Smooth muscle cell (in vitro differentiated cells): Measurements from ENCODE around the gene UNC79. TPM values are rescaled to one million over a fixed set of nuclear protein-coding genes. Genes with fewer than 3 reads are reported as not detected.

Source experiments
- DNase-seq: peaks from one replicate; lab custom pipeline; 2025; ENCODE audit not compliant: unreplicated experiment; lab: John Stamatoyannopoulos, UW
- H2AFZ ChIP-seq: fragments of 200-600 bp; sonication (generic); 2 replicates; pipeline ENCODE4 v1.6.0; 2016; ENCODE audit warnings: antibody characterized with exemption, low read depth, mild to moderate bottlenecking
- H3F3A ChIP-seq: fragments of 200-600 bp; sonication (generic); 2 replicates; pipeline ENCODE4 v1.6.0; 2017; ENCODE audit warnings: antibody characterized with exemption, low read depth
- H3K27ac ChIP-seq: fragments of 200-600 bp; sonication (generic); 2 replicates; pipeline ENCODE4 v1.5.1; 2016; ENCODE audit warnings: low read depth, mild to moderate bottlenecking
- H3K27me3 ChIP-seq: fragments of 200-600 bp; sonication (generic); 2 replicates; pipeline ENCODE4 v1.6.1; 2016; ENCODE audit warnings: low read depth, mild to moderate bottlenecking
- H3K36me3 ChIP-seq: fragments of 200-600 bp; sonication (generic); 2 replicates; pipeline ENCODE4 v1.5.1; 2016; ENCODE audit warnings: low read depth
- H3K4me1 ChIP-seq: fragments of 200-600 bp; sonication (generic); 2 replicates; pipeline ENCODE4 v1.5.1; 2016; ENCODE audit warnings: low read depth
- H3K4me2 ChIP-seq: fragments of 200-600 bp; sonication (generic); 2 replicates; pipeline ENCODE4 v1.6.0; 2016; ENCODE audit warnings: mild to moderate bottlenecking
- H3K4me3 ChIP-seq: fragments of 200-600 bp; sonication (generic); 2 replicates; pipeline ENCODE4 v1.5.1; 2016; ENCODE audit warnings: mild to moderate bottlenecking
- H3K79me2 ChIP-seq: fragments of 200-600 bp; sonication (generic); 2 replicates; pipeline ENCODE4 v1.6.0; 2016; ENCODE audit warnings: low read depth, mild to moderate bottlenecking
- H3K9ac ChIP-seq: fragments of 200-600 bp; sonication (generic); 2 replicates; pipeline ENCODE4 v1.6.0; 2016; ENCODE audit warnings: low read depth
- H3K9me3 ChIP-seq: fragments of 200-600 bp; sonication (generic); replicated peaks from 2 replicates; pipeline ENCODE4 v1.5.1; 2016; ENCODE audit warnings: low read depth
- H4K20me1 ChIP-seq: fragments of 200-600 bp; sonication (generic); 2 replicates; pipeline ENCODE4 v1.6.0; 2016; ENCODE audit warnings: low read depth
- CTCF ChIP-seq: fragments of 200-600 bp; sonication (generic); IDR thresholded peaks from 2 replicates; pipeline ENCODE4 v1.5.1; 2017; ENCODE audit warnings: borderline replicate concordance, mild to moderate bottlenecking, antibody characterized with exemption; ENCODE audit not compliant: insufficient read depth, poor library complexity, severe bottlenecking
- WGBS: methylation state at CpG from one replicate; pipeline ENCODE4 v1.1.7; 2016; ENCODE audit warnings: low lambda C conversion rate; 5-methylcytosine and 5-hydroxymethylcytosine counted together
- polyA plus RNA-seq: library from polyadenylated mRNA; unstranded; fragments of >200 nt; fragmentation: Nextera tagmentation; extraction: Ambion mirVana; gene quantifications from 2 replicates; pipeline ENCODE4 v1.2.1, GENCODE V29; 2016
- total RNA-seq: library from RNA; depleted of rRNA; stranded (reverse); fragments of >200 nt; gene quantifications from 2 replicates; pipeline ENCODE4 v1.2.3, GENCODE V29; 2014

UNC79 gene
- total and polyA plus RNA-seq, 2 experiments from 2014 or later = 0.06 to 0.36 TPM

- TF ChIP-seq CTCF = no peak
- WGBS = 92% methylated on average over 10 of the region's 10 CpGs
- no peaks in the 10 kb centered on the region for H3F3A ChIP-seq
These were observed 301.8 kb downstream of the UNC79 start for GRCh38 chr14:93732524-93732923.

GRCh38 chr14:93733231-93733630, 302.5 kb downstream of the UNC79 start:
- WGBS = 89% methylated on average over 11 of the region's 11 CpGs

More at GRCh38 chr14:93732524-93732923, 301.8 kb downstream of the UNC79 start:
- Histone ChIP-seq H4K20me1 (no peaks in the 10 kb centered on the region), H3K9me3 (no peaks in the 10 kb centered on the region), H3K36me3 (no peaks in the 10 kb centered on the region), H3K4me2 (no peak overlapping the region), H2AFZ (no peak overlapping the region), H3K27me3 (peaks cover 5% of the 10 kb centered on the region), H3K79me2 (no peaks in the 10 kb centered on the region), H3K4me1 (no peaks in the 10 kb centered on the region), H3K9ac (no peak overlapping the region), H3K4me3 (no peak overlapping the region), H3K27ac (no peak overlapping the region)
- no peak for DNase-seq

GRCh38 chr14:93733631-93734030, 302.9 kb downstream of the UNC79 start:
- no peaks in the 10 kb centered on the region for H3K36me3 ChIP-seq
- H3K4me3 ChIP-seq = no peak overlapping the region
- H2AFZ ChIP-seq = no peak overlapping the region
- no peaks in the 10 kb centered on the region for H3K4me1 ChIP-seq
- peaks cover 5% of the 10 kb centered on the region for H3K27me3 ChIP-seq
- WGBS = 82% methylated on average over 6 of the region's 6 CpGs
- no peak for DNase-seq
- no peaks in the 10 kb centered on the region for H3K9me3 ChIP-seq
- no peaks in the 10 kb centered on the region for H4K20me1 ChIP-seq
- no peak overlapping the region for H3K9ac ChIP-seq
- no peaks in the 10 kb centered on the region for H3F3A ChIP-seq
- no peak for TF ChIP-seq CTCF
- H3K79me2 ChIP-seq = no peaks in the 10 kb centered on the region
- no peak overlapping the region for H3K27ac ChIP-seq
- no peak overlapping the region for H3K4me2 ChIP-seq

More at GRCh38 chr14:93733231-93733630, 302.5 kb downstream of the UNC79 start:
- H4K20me1 ChIP-seq = no peaks in the 10 kb centered on the region
- no peaks in the 10 kb centered on the region for H3K79me2 ChIP-seq
- no peak overlapping the region for H3K4me2 ChIP-seq
- no peaks in the 10 kb centered on the region for H3K9me3 ChIP-seq
- H3K27ac ChIP-seq = no peak overlapping the region
- H3K9ac ChIP-seq = no peak overlapping the region
- no peak for DNase-seq
- H3K36me3 ChIP-seq = no peaks in the 10 kb centered on the region
- H3K27me3 ChIP-seq = peaks cover 5% of the 10 kb centered on the region
- H2AFZ ChIP-seq = no peak overlapping the region
- no peaks in the 10 kb centered on the region for H3F3A ChIP-seq
- H3K4me1 ChIP-seq = no peaks in the 10 kb centered on the region
- no peak for TF ChIP-seq CTCF
- H3K4me3 ChIP-seq = no peak overlapping the region

- DNase-seq = no peak
- no peaks in the 10 kb centered on the region for H3K79me2 ChIP-seq
- H3K9ac ChIP-seq = no peak overlapping the region
- no peaks in the 10 kb centered on the region for H3F3A ChIP-seq
- peaks cover 5% of the 10 kb centered on the region for H3K27me3 ChIP-seq
- no peaks in the 10 kb centered on the region for H4K20me1 ChIP-seq
- H3K9me3 ChIP-seq = no peaks in the 10 kb centered on the region
- H3K4me3 ChIP-seq = no peak overlapping the region
- WGBS = 87% methylated on average over 25 of the region's 25 CpGs
- no peaks in the 10 kb centered on the region for H3K4me1 ChIP-seq
- no peak for TF ChIP-seq CTCF
- H3K36me3 ChIP-seq = no peaks in the 10 kb centered on the region
- H2AFZ ChIP-seq = no peak overlapping the region
- H3K27ac ChIP-seq = no peak overlapping the region
- no peak overlapping the region for H3K4me2 ChIP-seq
These were observed 303.5 kb downstream of the UNC79 start for GRCh38 chr14:93734086-93734822.
